IMR-90 (cell line): ENCODE measurements around the gene MAP2K2. TPM values are rescaled to one million over a fixed set of nuclear protein-coding genes. Genes with fewer than 3 reads are reported as not detected.
A peak's percentile ranks its signal among the peaks of the same experiment; 100 is the strongest.

Experiments used
- ATAC-seq: fragments of 200-7000 bp; cut with Tn5 transposase; 2 replicates; pipeline ENCODE4 v1.9.1; 2020; ENCODE audit warnings: low read depth, mild to moderate bottlenecking, moderate library complexity
- BruUV-seq: library from RNA; stranded (reverse); fragments of 400-500 nt; replicated peaks from 2 replicates; lab custom pipeline; 2021; lab: Mats Ljungman, UMichigan
- CTCF ChIA-PET: fragments of 300-600 bp; formaldehyde crosslinking; extraction: SDS; loops from one replicate; lab custom pipeline; 2021; ENCODE audit warnings: antibody characterized with exemption; lab: Yijun Ruan, JAX
- POLR2A ChIA-PET: fragments of 300-600 bp; sonication (Branson Sonifier 250); formaldehyde crosslinking; loops from one replicate; lab custom pipeline; 2022; ENCODE audit warnings: antibody characterized with exemption; ENCODE audit not compliant: unreplicated experiment; lab: Charles Lee
- DNase-seq: peaks from one replicate; pipeline ENCODE4 v3.0.0; 2013
- H2AFZ ChIP-seq: replicated peaks from 2 replicates; pipeline ENCODE3; 2013; ENCODE audit warnings: low read length, mild to moderate bottlenecking; ENCODE audit not compliant: poor library complexity
- H2AK5ac ChIP-seq: 2 replicates; pipeline ENCODE4 v1.6.1; 2013; ENCODE audit warnings: low read depth, low read length, inconsistent platforms
- H2AK9ac ChIP-seq: replicated peaks from 2 replicates; pipeline ENCODE3; 2013; ENCODE audit warnings: mild to moderate bottlenecking, low read depth, low read length, moderate library complexity; ENCODE audit not compliant: poor library complexity
- H2BK120ac ChIP-seq: 2 replicates; pipeline ENCODE4 v1.6.1; 2013; ENCODE audit warnings: low read depth, low read length, inconsistent platforms
- H2BK15ac ChIP-seq: 3 replicates; pipeline ENCODE4 v1.6.1; 2013; ENCODE audit warnings: low read depth, low read length, inconsistent platforms
- H2BK20ac ChIP-seq: 2 replicates; pipeline ENCODE4 v1.6.1; 2013; ENCODE audit warnings: low read depth, mild to moderate bottlenecking, inconsistent platforms, low read length, moderate library complexity
- H2BK5ac ChIP-seq: 2 replicates; pipeline ENCODE4 v1.6.1; 2013; ENCODE audit warnings: mild to moderate bottlenecking, low read depth, low read length, inconsistent platforms; ENCODE audit not compliant: poor library complexity, severe bottlenecking
- H3K14ac ChIP-seq: replicated peaks from 2 replicates; pipeline ENCODE4 v1.6.1; 2013; ENCODE audit warnings: low read depth, low read length, inconsistent platforms
- H3K18ac ChIP-seq: 2 replicates; pipeline ENCODE4 v1.6.1; 2013; ENCODE audit warnings: low read depth, low read length, control low read depth
- H3K23ac ChIP-seq: 2 replicates; pipeline ENCODE4 v1.6.1; 2013; ENCODE audit warnings: low read depth, low read length, inconsistent platforms
- H3K27ac ChIP-seq: 2 replicates; pipeline ENCODE4 v1.5.1; 2013; ENCODE audit warnings: mild to moderate bottlenecking, control low read depth, low read length; ENCODE audit not compliant: insufficient read depth
- H3K27me3 ChIP-seq: 2 replicates; pipeline ENCODE4 v1.6.1; 2013; ENCODE audit warnings: low read length; ENCODE audit not compliant: control insufficient read depth, insufficient read depth
- H3K36me3 ChIP-seq: 2 replicates; pipeline ENCODE4 v1.6.1; 2013; ENCODE audit warnings: low read length, mixed read lengths; ENCODE audit not compliant: control insufficient read depth, insufficient read depth
- H3K4ac ChIP-seq: 2 replicates; pipeline ENCODE4 v1.6.1; 2013; ENCODE audit warnings: low read depth, low read length, inconsistent platforms
- H3K4me1 ChIP-seq: 2 replicates; pipeline ENCODE4 v1.6.1; 2013; ENCODE audit warnings: low read length, mixed read lengths; ENCODE audit not compliant: control insufficient read depth, insufficient read depth
- H3K4me2 ChIP-seq: 2 replicates; pipeline ENCODE4 v1.6.1; 2013; ENCODE audit warnings: low read depth, mild to moderate bottlenecking, control low read depth, low read length, moderate library complexity
- H3K4me3 ChIP-seq: 2 replicates; pipeline ENCODE4 v1.5.1; 2013; ENCODE audit warnings: low read depth, mild to moderate bottlenecking, control low read depth, low read length, moderate library complexity; ENCODE audit not compliant: insufficient read depth
- H3K56ac ChIP-seq: 2 replicates; pipeline ENCODE4 v1.6.1; 2013; ENCODE audit warnings: low read length, inconsistent platforms; ENCODE audit not compliant: insufficient read depth; ENCODE audit errors: extremely low read depth
- H3K79me1 ChIP-seq, 2 experiments: 2 replicates each; pipeline ENCODE4 v1.6.1; 2013; ENCODE audit warnings: low read length in 2 of 2, inconsistent platforms in 1 of 2, low read depth in 1 of 2
- H3K9ac ChIP-seq: 2 replicates; pipeline ENCODE4 v1.6.1; 2013; ENCODE audit warnings: low read depth, low read length, control low read depth
- H3K9me1 ChIP-seq: 2 replicates; pipeline ENCODE4 v1.6.1; 2013; ENCODE audit warnings: low read length, inconsistent platforms; ENCODE audit not compliant: insufficient read depth
- H3K9me3 ChIP-seq: 2 replicates; pipeline ENCODE4 v1.6.1; 2013; ENCODE audit warnings: low read length; ENCODE audit not compliant: control insufficient read depth, insufficient read depth
- H4K20me1 ChIP-seq: 2 replicates; pipeline ENCODE4 v1.6.1; 2013; ENCODE audit warnings: low read length, inconsistent platforms; ENCODE audit not compliant: insufficient read depth
- H4K5ac ChIP-seq: 2 replicates; pipeline ENCODE4 v1.6.1; 2013; ENCODE audit warnings: mild to moderate bottlenecking, low read depth, low read length, control low read depth
- H4K8ac ChIP-seq, 2 experiments: 2 replicates each; pipeline ENCODE4 v1.6.1; 2013; ENCODE audit warnings: low read depth in 2 of 2, low read length in 2 of 2, control low read depth in 1 of 2, inconsistent platforms in 1 of 2
- H4K91ac ChIP-seq: 2 replicates; pipeline ENCODE4 v1.6.1; 2013; ENCODE audit warnings: low read depth, low read length, inconsistent platforms; ENCODE audit not compliant: insufficient read depth
- RCOR1 ChIP-seq: IDR thresholded peaks from 2 replicates; pipeline ENCODE4 v1.6.1; 2012; ENCODE audit warnings: mild to moderate bottlenecking, low read length, improper control_type of control experiment; ENCODE audit not compliant: insufficient replicate concordance
- WGBS, 2 experiments: methylation state at CpG; one replicate each; pipeline versions ENCODE4 v1.1.5 to v1.1.7; 2013; ENCODE audit warnings: missing lambda C conversion rate in 2 of 2; ENCODE audit not compliant: insufficient read length in 1 of 2; ENCODE audit errors: extremely low coverage in 2 of 2; 5-methylcytosine and 5-hydroxymethylcytosine counted together
- dilution Hi-C: fragments of 300-500 bp; cut with HindIII; formaldehyde crosslinking; loops from one replicate; pipeline ENCODE4 v1.14.3; 2018; ENCODE audit warnings: low sequenced_read_pairs; ENCODE audit not compliant: unreplicated experiment
- in situ Hi-C: fragments of 300-500 bp; cut with MboI; formaldehyde crosslinking; loops from 3 replicates; pipeline ENCODE4 v1.14.3; 2019; ENCODE audit warnings: low sequenced_read_pairs, inconsistent platforms, mixed read lengths
- intact Hi-C: fragments of 100-400 bp; cut with micrococcal nuclease; formaldehyde crosslinking; loops from 2 replicates; pipeline ENCODE4 v1.10.0; 2022
- polyA plus RNA-seq, 3 experiments: library from polyadenylated mRNA; depleted of rRNA; stranded (reverse); fragments of >200 nt; gene quantifications; 2 replicates each; pipeline ENCODE4 v1.2.3, GENCODE V29; 2012; ENCODE audit warnings: low replicate concordance in 1 of 3
- total RNA-seq: library from RNA; depleted of rRNA; stranded (reverse); fragments of >200 nt; gene quantifications from 2 replicates; pipeline ENCODE4 v1.2.3, GENCODE V29; 2012

MAP2K2 gene
- total and polyA plus RNA-seq, 2 of the 4 experiments (the other 2 are of a cell fraction): 115 to 151 TPM

GRCh38 chr19:4077800-4078684, 45.9 kb downstream of the MAP2K2 start:
- no peak for TF ChIP-seq RCOR1
- H2AK5ac ChIP-seq: peak overlapping the region; percentile 74
- H3K27me3 ChIP-seq: no peaks in the 10 kb centered on the region
- H3K27ac ChIP-seq: 0 out of 2 replicates have a peak overlapping the region, but pooled peaks have one; percentile 21
- peak overlapping the region; percentile 56; the same call in 1 of the 2 replicates for H3K9ac ChIP-seq
- H3K9me1 ChIP-seq: peaks cover 1% of the 10 kb centered on the region
- H2AFZ ChIP-seq: peak overlapping the region; percentile 97
- ATAC-seq (peak; percentile 77), DNase-seq (no peak)
- peak overlapping the region; percentile 61; the same call in 1 of the 2 replicates for H3K14ac ChIP-seq
- in situ Hi-C loops: no loop called here
- dilution Hi-C loops: no loop called here
- BruUV-seq: no TSS peak
- H3K23ac ChIP-seq: no peak overlapping the region
- H3K4me3 ChIP-seq: peak overlapping the region; percentile 51
- no peaks in the 10 kb centered on the region for H3K36me3 ChIP-seq
- no peaks in the 10 kb centered on the region for H3K9me3 ChIP-seq
- H4K5ac ChIP-seq: peak overlapping the region; percentile 96
- H3K4ac ChIP-seq: peak overlapping the region; percentile 90
- peak overlapping the region; percentile 70; the same call in 1 of the 2 replicates for H2BK120ac ChIP-seq
- no peaks in the 10 kb centered on the region for H4K20me1 ChIP-seq
- peak overlapping the region; percentile 70 to 94; a peak in 3 of 4 replicates for H4K8ac ChIP-seq
- peak overlapping the region; percentile 18 for H2BK5ac ChIP-seq
- peaks cover 6% of the 10 kb centered on the region for H3K4me1 ChIP-seq
- intact Hi-C loops: no loop called here
- no peak overlapping the region for H2BK20ac ChIP-seq
- H2BK15ac ChIP-seq: no peak overlapping the region; the same call in 2 of the 3 replicates
- ChIA-PET CTCF (no interaction called here), POLR2A (interaction anchor here (0.5 kb wide), 2 partner anchors 11 to 39 kb away, joined by 3 to 4 read pairs; partner anchors contain the start of gene ZBTB7A)
- peak overlapping the region; percentile 39; the same call in 1 of the 2 replicates for H4K91ac ChIP-seq
- H2AK9ac ChIP-seq: peak overlapping the region; percentile 79
- H3K79me1 ChIP-seq: no peaks in the 10 kb centered on the region
- peak overlapping the region; percentile 91 for H3K4me2 ChIP-seq
- 0% methylated on average over 1 of the region's 33 CpGs; no CpG with 5 or more reads in 1 of the 2 experiments for WGBS, 2 experiments
- no peak overlapping the region for H3K56ac ChIP-seq
- H3K18ac ChIP-seq: peak overlapping the region; percentile 58; the same call in 1 of the 2 replicates
